ENCODE results near the gene NT5DC1. TPM values are rescaled to one million over a fixed set of nuclear protein-coding genes. Genes with fewer than 3 reads are reported as not detected.

NT5DC1 gene
- total RNA-seq, 2 experiments from 2014 or later: 26.4 to 43.7 TPM

DNA sequence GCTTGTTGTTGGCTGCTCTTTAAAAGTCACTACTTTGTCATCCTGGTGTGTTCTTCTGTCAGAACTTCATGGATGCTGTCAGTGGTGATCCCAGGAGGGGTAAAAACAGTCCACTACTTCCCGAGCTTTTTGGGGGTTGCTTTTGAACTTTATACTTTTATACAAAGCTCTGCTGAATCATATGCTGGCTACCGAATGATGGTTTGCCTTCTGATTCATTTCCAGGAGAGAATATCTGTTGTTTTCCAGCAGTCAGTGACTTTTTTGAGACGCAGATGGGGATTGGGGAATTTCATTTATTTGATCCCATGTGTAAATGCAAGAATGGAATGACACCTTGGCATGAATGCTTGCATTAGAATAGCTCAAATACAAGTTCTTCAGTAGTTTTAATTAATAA, 58.0 kb downstream of the NT5DC1 start:
- ATAC-seq (no peak), DNase-seq (no peak)
- H3K36me3 Mint-ChIP-seq: peaks cover 19% of the 10 kb centered on the region
- peaks cover 7% of the 10 kb centered on the region for H3K9me3 Mint-ChIP-seq (ENCODE audit: low read depth)
- no peaks in the 10 kb centered on the region for H3K4me1 Mint-ChIP-seq
- no peak overlapping the region for H3K4me3 Mint-ChIP-seq
- H3K27ac Mint-ChIP-seq: no peak overlapping the region
- H3K27me3 Mint-ChIP-seq: no peaks in the 10 kb centered on the region
- CTCF ChIA-PET: interaction anchor here (0.8 kb wide), 1 partner anchor 71 kb away, joined by 3 read pairs; no protein-coding TSS in a partner anchor

DNA sequence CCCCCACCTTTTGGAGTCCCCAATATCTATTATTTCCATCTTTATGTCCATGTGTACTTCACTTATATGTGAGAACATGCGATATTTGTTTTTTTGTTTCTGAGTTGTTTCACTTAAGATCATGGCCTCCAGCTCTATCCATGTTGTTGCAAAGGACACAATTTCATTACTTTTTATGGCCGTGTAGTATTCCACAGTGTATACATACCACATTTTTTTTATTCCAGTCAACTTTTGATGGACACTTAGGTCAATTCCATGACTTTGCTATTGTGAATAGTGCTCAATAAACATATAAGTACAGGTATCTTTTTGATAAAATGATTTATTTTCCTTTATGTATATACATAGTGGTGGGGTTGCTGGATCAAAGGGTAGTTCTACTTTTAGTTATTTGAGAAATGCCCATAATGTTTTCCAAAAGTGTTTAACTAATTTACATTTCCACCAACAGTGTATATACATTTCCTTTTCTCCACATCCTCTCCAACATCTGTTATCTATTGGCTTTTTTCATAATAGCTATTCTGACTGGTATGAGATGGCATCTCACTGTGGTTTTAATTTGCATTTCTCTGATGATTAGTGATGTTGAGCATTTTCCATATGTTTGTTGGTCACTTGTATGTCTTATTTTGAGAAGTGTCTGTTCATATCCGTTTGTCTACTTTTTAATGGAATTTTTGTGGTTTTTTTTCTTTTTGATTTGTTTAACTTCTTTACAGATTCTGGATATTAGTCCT, 59.3 kb downstream of the NT5DC1 start:
- Mint-ChIP-seq H3K27ac (no peak overlapping the region), H3K9me3 (ENCODE audit: low read depth) (peaks cover 9% of the 10 kb centered on the region), H3K36me3 (peaks cover 20% of the 10 kb centered on the region), H3K4me3 (no peak overlapping the region), H3K4me1 (no peaks in the 10 kb centered on the region), H3K27me3 (no peaks in the 10 kb centered on the region)
- CTCF ChIA-PET: no interaction called here
- ATAC-seq (no peak), DNase-seq (no peak)

DNA sequence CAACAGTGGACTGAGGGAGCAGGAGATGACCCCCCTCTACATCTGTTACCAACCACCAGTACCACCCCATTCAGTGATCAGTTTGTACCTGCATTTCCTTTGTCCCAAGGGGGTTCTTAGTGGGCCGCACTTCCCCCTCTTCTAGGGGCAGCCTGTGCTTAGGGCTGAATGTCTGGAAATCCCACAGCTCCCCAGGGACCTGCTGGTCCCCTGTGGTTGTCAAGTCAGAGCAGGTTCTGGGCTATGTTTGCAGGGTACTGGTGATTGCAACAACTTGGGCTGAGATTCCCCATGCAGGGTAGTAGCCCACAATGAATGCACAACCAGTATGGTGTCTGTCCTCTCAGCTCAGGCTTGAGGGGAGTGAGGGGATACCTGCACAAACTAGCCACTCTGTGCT, 64.9 kb downstream of the NT5DC1 start:
- H3K9me3 Mint-ChIP-seq (ENCODE audit: low read depth): peaks cover 12% of the 10 kb centered on the region
- no peaks in the 10 kb centered on the region for H3K4me1 Mint-ChIP-seq
- CTCF ChIA-PET: no interaction called here
- no peak overlapping the region for H3K4me3 Mint-ChIP-seq
- ATAC-seq (no peak), DNase-seq (no peak)
- H3K27ac Mint-ChIP-seq: no peak overlapping the region
- H3K36me3 Mint-ChIP-seq: peaks cover 27% of the 10 kb centered on the region
- H3K27me3 Mint-ChIP-seq: no peaks in the 10 kb centered on the region

DNA sequence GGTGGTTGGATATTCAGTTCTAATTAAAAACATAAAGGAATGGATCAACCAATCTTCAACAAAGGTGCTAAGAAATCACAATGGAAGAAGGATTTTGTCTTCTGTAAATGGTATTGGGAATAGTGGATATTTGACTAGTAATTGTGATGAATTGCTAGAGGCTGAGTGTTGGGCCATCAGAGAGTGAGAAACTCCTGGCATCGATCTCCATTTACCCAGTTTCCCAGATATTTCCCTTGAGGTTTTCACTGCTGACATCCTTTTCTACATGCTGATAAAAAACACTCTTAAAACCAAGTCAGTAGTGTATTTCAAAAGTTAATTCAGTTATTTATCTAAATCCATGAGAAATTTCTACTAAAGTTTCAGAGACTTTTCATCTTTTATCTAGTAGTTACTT, 65.7 kb downstream of the NT5DC1 start:
- no peaks in the 10 kb centered on the region for H3K27me3 Mint-ChIP-seq
- ATAC-seq: no peak
- CTCF ChIA-PET: no interaction called here

DNA sequence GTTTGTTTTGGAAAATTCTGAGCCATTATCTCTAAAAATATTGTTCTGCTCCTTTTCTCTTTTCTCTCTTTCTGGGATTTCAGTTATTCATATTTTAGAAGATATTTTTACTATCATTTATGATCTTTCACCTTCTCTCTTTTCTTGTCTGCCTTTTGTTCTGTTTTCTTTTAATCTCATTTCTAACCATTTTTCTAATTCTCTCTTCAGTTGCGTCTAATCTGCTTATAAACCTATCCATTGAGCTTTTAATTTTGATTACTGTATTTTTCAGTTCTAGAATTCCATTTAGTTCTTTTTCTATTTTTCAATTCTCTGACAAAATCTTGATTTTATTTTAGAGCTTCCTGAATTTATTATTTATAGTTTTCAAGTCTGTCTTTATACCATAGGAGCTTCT, 67.5 kb downstream of the NT5DC1 start:
- Mint-ChIP-seq H3K27me3 (no peaks in the 10 kb centered on the region), H3K4me1 (no peaks in the 10 kb centered on the region), H3K9me3 (ENCODE audit: low read depth) (peaks cover 9% of the 10 kb centered on the region), H3K4me3 (no peak overlapping the region), H3K36me3 (peaks cover 20% of the 10 kb centered on the region), H3K27ac (no peak overlapping the region)
- DNase-seq (no peak), ATAC-seq (no peak)
- CTCF ChIA-PET: no interaction called here

More for the DNA sequence above, 65.7 kb downstream of the NT5DC1 start:
- H3K4me3 Mint-ChIP-seq: no peak overlapping the region
- no peak for DNase-seq
- no peaks in the 10 kb centered on the region for H3K4me1 Mint-ChIP-seq
- H3K36me3 Mint-ChIP-seq: peaks cover 26% of the 10 kb centered on the region
- no peak overlapping the region for H3K27ac Mint-ChIP-seq
- H3K9me3 Mint-ChIP-seq (ENCODE audit: low read depth): peaks cover 12% of the 10 kb centered on the region

DNA sequence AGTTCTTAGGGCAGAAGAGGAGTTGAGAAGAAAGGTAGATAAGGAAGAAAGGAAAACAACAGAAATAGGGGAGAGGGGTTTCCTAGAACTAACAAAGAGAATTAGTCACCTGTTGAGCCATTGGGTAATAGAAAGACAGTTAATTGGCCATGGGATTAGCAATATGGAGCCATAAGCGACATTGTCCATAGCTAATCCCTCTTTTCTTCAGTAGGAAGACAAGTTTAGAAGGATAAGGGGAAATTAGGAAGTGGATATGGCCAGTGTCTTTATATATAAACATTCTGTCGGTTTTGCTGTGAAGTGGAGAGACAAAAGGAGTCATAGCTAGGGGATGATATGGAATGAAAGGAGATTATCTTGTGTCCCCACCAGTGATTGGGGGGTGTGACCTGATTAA, 69.2 kb downstream of the NT5DC1 start:
- H3K27me3 Mint-ChIP-seq: no peaks in the 10 kb centered on the region
- H3K4me3 Mint-ChIP-seq: no peak overlapping the region
- ATAC-seq (no peak), DNase-seq (no peak)
- H3K27ac Mint-ChIP-seq: no peak overlapping the region
- CTCF ChIA-PET: no interaction called here
- peaks cover 3% of the 10 kb centered on the region for H3K9me3 Mint-ChIP-seq (ENCODE audit: low read depth)
- H3K4me1 Mint-ChIP-seq: no peaks in the 10 kb centered on the region
- H3K36me3 Mint-ChIP-seq: peaks cover 25% of the 10 kb centered on the region

DNA sequence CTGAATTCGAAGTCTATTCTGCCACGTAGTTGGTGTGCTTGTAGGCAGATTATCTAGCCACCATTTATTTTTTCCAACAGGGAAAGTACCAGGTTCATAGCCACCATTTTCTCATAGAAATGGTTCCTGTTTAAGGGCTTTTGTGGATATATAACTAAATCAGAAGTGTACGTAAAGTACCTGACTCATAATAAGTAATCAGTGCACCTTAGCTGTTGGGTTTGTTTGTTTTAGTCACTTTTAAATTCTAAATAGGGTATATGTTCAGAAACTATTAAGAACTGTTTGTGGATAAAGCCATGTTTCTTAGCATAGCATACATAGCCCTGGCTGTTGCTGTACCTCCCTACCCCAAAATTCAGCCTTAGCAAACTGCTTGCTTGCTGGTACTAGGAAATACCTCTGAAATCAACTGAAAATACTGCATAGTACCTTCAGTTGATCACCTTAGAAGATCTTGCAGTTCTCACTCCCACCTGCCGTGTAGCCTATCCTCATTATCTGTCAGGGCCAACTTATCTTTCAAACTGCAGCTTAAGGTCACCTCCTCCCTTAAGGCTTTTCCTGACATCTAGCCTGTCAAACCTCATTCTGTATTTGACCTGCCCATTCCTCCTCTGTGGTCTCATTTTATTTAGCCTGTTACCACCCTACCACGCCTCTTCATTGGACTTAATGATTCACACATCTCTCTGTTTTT, 69.9 kb downstream of the NT5DC1 start:
- CTCF ChIA-PET: no interaction called here
- no peak overlapping the region for H3K4me3 Mint-ChIP-seq
- peaks cover 28% of the 10 kb centered on the region for H3K36me3 Mint-ChIP-seq
- H3K9me3 Mint-ChIP-seq (ENCODE audit: low read depth): peaks cover 6% of the 10 kb centered on the region
- no peak overlapping the region for H3K27ac Mint-ChIP-seq
- ATAC-seq: no peak
- no peaks in the 10 kb centered on the region for H3K4me1 Mint-ChIP-seq
- no peak for DNase-seq
- H3K27me3 Mint-ChIP-seq: no peaks in the 10 kb centered on the region

DNA sequence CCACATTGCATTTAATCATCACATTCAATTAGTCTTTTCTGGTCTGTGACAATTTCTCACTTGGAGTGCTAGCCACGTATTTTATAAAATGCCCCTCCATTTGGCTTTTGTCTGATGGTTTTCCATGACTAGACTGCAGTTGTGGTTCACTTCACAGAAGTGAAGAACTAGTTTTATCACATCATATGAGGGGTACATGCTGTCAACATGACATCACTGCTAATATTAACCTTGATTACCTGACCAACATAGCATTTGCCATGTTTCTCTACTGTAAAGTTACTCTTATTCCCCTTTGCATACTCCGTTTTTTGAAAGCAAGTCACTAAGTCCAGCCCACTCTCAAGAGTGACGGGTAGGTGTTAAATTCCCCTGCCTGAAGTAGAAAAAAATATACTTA, 73.3 kb downstream of the NT5DC1 start:
- Mint-ChIP-seq H3K4me3 (no peak overlapping the region), H3K27me3 (no peaks in the 10 kb centered on the region), H3K27ac (no peak overlapping the region), H3K36me3 (peaks cover 24% of the 10 kb centered on the region), H3K4me1 (no peaks in the 10 kb centered on the region), H3K9me3 (ENCODE audit: low read depth) (peaks cover 6% of the 10 kb centered on the region)
- ATAC-seq (no peak), DNase-seq (no peak)
- CTCF ChIA-PET: no interaction called here

DNA sequence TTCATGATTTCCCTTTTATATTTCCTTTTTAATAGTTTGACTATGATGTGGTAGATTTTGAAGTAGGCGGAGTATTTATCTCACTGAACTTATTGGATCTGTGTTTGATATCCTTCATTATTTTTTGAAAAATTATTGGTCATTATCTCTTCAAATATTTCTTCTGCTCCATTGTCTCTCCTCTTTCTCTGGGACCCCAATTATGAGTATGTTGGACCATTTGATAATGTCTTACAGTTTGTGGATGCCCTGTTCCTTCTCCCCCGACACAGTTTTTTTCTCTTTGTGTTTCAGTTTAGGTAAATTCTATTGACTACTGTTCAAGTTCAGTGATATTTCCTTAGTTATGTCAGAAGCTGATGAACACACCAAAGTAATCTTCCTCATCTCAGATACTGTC, 74.7 kb downstream of the NT5DC1 start:
- Mint-ChIP-seq H3K9me3 (ENCODE audit: low read depth) (peaks cover 6% of the 10 kb centered on the region), H3K4me1 (no peaks in the 10 kb centered on the region), H3K36me3 (peaks cover 21% of the 10 kb centered on the region), H3K27ac (no peak overlapping the region), H3K4me3 (no peak overlapping the region), H3K27me3 (no peaks in the 10 kb centered on the region)
- ATAC-seq (no peak), DNase-seq (no peak)
- CTCF ChIA-PET: no interaction called here

DNA sequence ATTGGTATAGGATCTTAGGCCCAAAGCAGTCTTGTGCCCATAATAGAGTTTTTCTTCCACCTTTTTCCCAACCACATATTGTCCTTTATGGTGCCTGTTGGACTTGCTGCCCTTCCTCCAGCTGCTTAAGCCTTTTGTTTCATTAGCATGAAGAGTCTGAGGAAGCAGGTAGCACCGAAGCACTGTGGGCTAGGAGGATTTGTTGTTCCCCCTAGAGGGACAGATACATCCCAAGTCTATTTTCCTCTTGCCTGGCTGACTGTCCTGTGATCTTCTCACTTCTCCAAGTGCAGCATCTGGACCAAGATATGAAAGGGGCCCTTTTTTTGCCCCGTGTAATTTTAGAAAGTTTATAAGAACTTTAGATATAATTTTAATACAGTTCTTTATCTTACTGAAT, 75.9 kb downstream of the NT5DC1 start:
- peaks cover 6% of the 10 kb centered on the region for H3K9me3 Mint-ChIP-seq (ENCODE audit: low read depth)
- no peaks in the 10 kb centered on the region for H3K27me3 Mint-ChIP-seq
- H3K27ac Mint-ChIP-seq: no peak overlapping the region
- H3K4me1 Mint-ChIP-seq: no peaks in the 10 kb centered on the region
- DNase-seq (no peak), ATAC-seq (no peak)
- CTCF ChIA-PET: no interaction called here
- peaks cover 21% of the 10 kb centered on the region for H3K36me3 Mint-ChIP-seq
- no peak overlapping the region for H3K4me3 Mint-ChIP-seq

DNA sequence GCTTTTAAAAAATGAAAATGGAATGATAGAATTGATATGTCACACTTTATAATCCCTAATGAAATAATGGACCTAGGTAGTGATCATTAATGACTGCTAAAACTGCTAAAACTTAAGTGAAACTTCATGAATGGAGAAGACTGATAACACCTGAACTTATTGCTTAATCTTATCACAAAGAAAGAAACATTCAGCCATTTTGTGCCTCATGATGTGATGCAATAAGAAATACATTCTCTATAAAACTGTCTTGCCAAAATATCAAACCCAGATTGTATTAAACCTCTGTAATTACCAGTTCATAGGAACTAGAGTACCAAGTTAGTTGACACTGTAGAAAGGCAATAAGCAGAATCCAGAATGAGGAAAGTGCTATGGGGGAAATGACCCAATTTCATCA, 79.7 kb downstream of the NT5DC1 start:
- Mint-ChIP-seq H3K9me3 (ENCODE audit: low read depth) (peaks cover 4% of the 10 kb centered on the region), H3K4me1 (no peaks in the 10 kb centered on the region), H3K27me3 (no peaks in the 10 kb centered on the region), H3K36me3 (peaks cover 17% of the 10 kb centered on the region), H3K27ac (no peak overlapping the region), H3K4me3 (no peak overlapping the region)
- ATAC-seq (no peak), DNase-seq (no peak)
- CTCF ChIA-PET: no interaction called here

DNA sequence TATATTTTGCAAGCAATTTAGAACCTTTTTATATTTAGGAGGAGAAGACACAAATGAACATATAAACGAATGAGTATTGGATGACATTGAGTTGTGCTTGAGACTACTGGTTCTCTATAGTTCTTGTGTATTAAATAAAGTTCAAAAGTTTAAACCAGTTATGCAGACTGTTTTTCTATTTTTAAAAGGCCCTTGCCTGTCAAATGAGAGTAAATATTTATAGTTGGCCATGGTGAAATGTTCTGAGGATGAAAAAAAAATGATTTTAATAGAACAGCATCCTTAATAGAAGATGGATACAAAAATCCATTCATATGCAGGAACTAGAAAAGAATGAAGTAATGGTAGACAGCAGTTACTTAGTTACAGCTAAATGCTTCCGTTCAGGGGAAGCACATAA, 88.8 kb downstream of the NT5DC1 start:
- Mint-ChIP-seq H3K27ac (no peak overlapping the region), H3K4me3 (no peak overlapping the region), H3K27me3 (no peaks in the 10 kb centered on the region), H3K9me3 (ENCODE audit: low read depth) (peaks cover 3% of the 10 kb centered on the region), H3K4me1 (no peaks in the 10 kb centered on the region), H3K36me3 (peaks cover 9% of the 10 kb centered on the region)
- ATAC-seq: no peak
- DNase-seq: no peak
- CTCF ChIA-PET: no interaction called here

DNA sequence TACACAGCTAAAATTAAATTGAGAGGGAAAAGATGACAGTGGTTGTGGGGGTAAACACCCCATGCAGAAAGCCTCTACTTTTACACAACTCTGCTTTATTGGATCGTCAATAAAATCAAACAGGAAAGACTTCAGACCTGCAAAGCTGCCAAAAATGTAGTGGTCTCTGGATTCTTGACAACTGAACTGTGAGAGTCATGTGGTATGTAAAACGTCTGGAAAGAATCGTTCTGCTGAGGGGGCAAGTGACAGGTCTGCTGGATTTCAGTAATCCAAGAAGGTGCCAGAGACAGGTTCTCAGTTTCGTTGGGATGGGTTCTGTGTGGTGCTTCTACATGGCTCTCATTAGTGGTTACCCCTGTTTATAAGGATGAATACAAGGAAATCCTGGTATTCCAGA, 89.9 kb downstream of the NT5DC1 start:
- no peaks in the 10 kb centered on the region for H3K27me3 Mint-ChIP-seq
- no peak for ATAC-seq
- H3K27ac Mint-ChIP-seq: no peak overlapping the region
- CTCF ChIA-PET: no interaction called here
- no peaks in the 10 kb centered on the region for H3K4me1 Mint-ChIP-seq
- peaks cover 4% of the 10 kb centered on the region for H3K36me3 Mint-ChIP-seq
- peaks cover 3% of the 10 kb centered on the region for H3K9me3 Mint-ChIP-seq (ENCODE audit: low read depth)
- no peak overlapping the region for H3K4me3 Mint-ChIP-seq
- no peak for DNase-seq

DNA sequence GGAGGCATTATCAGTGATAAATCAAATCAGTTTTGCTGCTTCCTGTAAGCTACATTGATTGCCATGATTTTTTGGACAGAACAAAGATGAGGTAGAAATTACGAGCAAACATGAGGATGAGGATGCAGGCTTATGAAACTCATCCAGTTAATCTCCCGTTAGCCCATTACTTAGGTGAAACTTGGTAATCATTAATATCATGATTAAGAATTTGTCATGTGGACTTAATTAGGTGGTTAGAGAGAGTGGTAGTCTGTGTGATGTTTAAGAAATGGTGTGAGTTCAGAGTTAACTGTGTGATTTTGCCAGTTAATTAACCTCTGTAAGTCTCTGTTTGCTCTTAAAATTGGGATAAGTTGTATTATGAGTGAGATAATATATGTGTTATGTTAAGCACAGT, 91.2 kb downstream of the NT5DC1 start:
- no peaks in the 10 kb centered on the region for H3K4me1 Mint-ChIP-seq
- no peaks in the 10 kb centered on the region for H3K27me3 Mint-ChIP-seq
- no peaks in the 10 kb centered on the region for H3K9me3 Mint-ChIP-seq (ENCODE audit: low read depth)
- H3K36me3 Mint-ChIP-seq: no peaks in the 10 kb centered on the region
- ATAC-seq (no peak), DNase-seq (no peak)
- no peak overlapping the region for H3K4me3 Mint-ChIP-seq
- no peak overlapping the region for H3K27ac Mint-ChIP-seq
- CTCF ChIA-PET: no interaction called here

Data from activated CD8-positive, alpha-beta memory T cell treated with anti-CD3 and anti-CD28 coated beads, Interleukin-2, amount 10 ng/mL, durations not matched to agents 7 days and 5 days (primary cell).